Lower lobe of right lung (tissue), 2 donors: ENCODE results near the gene MAGIX. TPM values are rescaled to one million over a fixed set of nuclear protein-coding genes. Genes with fewer than 3 reads are reported as not detected.

Experiments used
- ATAC-seq, 2 donors: fragments of 200-7000 bp; cut with Tn5 transposase; one replicate each; pipeline ENCODE4 v1.9.1; 2020 to 2022; ENCODE audit warnings: mild to moderate bottlenecking in 2 of 2, moderate library complexity in 2 of 2
- DNase-seq: peaks from one replicate; pipeline ENCODE4 v3.0.0-alpha.2; 2020
- H3K27ac ChIP-seq: fragments of 200-600 bp; one replicate; pipeline ENCODE4 v1.8.0; 2022
- H3K27me3 ChIP-seq: fragments of 200-600 bp; one replicate; pipeline ENCODE4 v1.8.0; 2022; ENCODE audit warnings: low read depth
- H3K36me3 ChIP-seq: fragments of 200-600 bp; one replicate; pipeline ENCODE4 v1.8.0; 2022; ENCODE audit warnings: mild to moderate bottlenecking
- H3K4me1 ChIP-seq: fragments of 200-600 bp; one replicate; pipeline ENCODE4 v1.8.0; 2022
- H3K4me3 ChIP-seq: fragments of 200-600 bp; one replicate; pipeline ENCODE4 v1.8.0; 2022; ENCODE audit warnings: mild to moderate bottlenecking
- H3K9me3 ChIP-seq: fragments of 200-600 bp; one replicate; pipeline ENCODE4 v1.8.0; 2022
- intact Hi-C: fragments of 100-400 bp; cut with DNase I; formaldehyde crosslinking; loops from one replicate; pipeline ENCODE4 v1.11.0; 2022
- total RNA-seq: library from RNA; stranded (reverse); fragmentation: NEBNext Ultra II Directional; extraction: Animal tissue kit (Norgen Biotek cat#: 25700); gene quantifications from one replicate; pipeline ENCODE4 v1.2.1, GENCODE V29; 2021
- TF ChIP-seq, protein P1 (sequence below): fragments of 200-600 bp; IDR thresholded peaks from one replicate; pipeline ENCODE4 v1.8.0; 2022; ENCODE audit warnings: antibody characterized with exemption, mild to moderate bottlenecking
- donor health status: DM: no; HTN: yes; CAD: no; lungs with severe emphysema.

Gene MAGIX
- total RNA-seq, 1 donor from 2014 or later = 6.7 TPM

DNA sequence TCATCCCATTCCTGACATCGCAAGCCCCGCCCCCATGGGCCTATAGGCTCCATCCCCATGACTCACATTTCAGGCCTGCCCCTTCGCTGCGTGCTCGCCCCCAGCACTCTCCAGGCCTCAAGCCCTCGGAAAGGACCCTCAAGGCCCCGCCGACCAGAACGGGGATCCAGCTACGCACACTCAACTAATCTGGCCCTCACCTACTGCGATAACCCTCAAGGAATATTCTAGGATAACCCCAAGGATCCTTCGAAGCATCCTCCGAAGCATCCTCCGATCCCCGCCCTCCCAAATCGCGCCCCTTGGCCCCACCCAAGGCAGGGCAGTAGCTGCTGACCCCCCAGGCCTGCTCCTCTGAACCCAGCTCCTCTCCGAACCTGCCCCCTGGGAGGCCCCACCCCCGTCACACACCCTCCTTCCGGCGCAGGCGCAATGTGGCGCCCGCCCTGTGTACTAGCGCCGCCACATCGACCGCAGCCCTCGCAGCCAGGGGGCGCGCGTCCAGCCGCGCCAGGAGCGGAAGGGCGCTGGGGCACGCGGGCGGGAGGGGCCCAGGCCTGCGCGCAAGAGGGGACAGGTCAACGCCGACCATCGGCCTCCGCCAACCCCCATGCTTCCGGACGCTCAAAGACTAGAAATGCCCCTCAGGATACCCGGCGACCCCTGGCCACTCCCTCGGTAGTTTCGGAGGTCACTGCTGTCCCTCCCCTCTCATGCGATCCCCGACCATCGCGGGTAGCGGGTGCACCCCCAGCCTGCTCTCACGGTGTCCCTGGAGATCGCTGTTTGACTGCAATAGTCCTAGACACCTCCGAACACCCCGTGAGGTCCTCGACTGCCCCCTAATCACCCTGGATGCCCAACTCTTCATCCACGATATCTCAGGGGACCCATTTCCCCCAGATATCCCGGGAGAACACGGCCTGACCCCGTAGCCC lies 6.4 kb upstream of the MAGIX start:
- TF ChIP-seq, protein P1, sequence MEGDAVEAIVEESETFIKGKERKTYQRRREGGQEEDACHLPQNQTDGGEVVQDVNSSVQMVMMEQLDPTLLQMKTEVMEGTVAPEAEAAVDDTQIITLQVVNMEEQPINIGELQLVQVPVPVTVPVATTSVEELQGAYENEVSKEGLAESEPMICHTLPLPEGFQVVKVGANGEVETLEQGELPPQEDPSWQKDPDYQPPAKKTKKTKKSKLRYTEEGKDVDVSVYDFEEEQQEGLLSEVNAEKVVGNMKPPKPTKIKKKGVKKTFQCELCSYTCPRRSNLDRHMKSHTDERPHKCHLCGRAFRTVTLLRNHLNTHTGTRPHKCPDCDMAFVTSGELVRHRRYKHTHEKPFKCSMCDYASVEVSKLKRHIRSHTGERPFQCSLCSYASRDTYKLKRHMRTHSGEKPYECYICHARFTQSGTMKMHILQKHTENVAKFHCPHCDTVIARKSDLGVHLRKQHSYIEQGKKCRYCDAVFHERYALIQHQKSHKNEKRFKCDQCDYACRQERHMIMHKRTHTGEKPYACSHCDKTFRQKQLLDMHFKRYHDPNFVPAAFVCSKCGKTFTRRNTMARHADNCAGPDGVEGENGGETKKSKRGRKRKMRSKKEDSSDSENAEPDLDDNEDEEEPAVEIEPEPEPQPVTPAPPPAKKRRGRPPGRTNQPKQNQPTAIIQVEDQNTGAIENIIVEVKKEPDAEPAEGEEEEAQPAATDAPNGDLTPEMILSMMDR = peak; percentile 76
- Histone ChIP-seq H3K4me1 (peaks cover 5% of the 10 kb centered on the region), H3K9me3 (no peaks in the 10 kb centered on the region), H3K4me3 (peak overlapping the region; percentile 61), H3K36me3 (no peaks in the 10 kb centered on the region), H3K27ac (peak overlapping the region; percentile 93), H3K27me3 (no peaks in the 10 kb centered on the region)
- intact Hi-C loops = no loop called here
- peak; percentile 93 for DNase-seq
- ATAC-seq = peak; percentile 97 to 98

DNA sequence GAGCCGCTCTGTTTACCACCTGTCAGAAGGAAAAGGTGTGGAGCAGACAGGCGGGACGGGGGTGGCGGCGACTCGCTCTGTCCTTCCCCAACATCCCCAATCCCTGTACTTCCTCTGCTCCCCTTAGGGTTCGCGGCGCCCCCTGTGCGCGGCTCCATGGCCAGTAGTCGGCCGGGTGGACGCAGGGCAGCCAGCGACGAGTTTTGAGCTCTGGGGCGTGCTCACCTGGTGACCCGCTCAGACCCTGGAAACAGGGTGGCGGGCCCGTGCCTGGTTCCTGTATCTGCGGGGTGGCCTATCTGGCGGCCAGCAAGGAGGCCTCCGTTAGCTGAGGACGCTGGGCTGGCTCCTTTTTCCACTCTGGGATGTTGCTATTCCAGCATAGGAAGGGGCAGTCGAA lies 5.4 kb upstream of the MAGIX start:
- Histone ChIP-seq H3K9me3 (no peaks in the 10 kb centered on the region), H3K4me3 (no peak overlapping the region), H3K27me3 (no peaks in the 10 kb centered on the region), H3K36me3 (no peaks in the 10 kb centered on the region), H3K4me1 (peaks cover 5% of the 10 kb centered on the region), H3K27ac (no peak overlapping the region)
- ATAC-seq (no peak), DNase-seq (no peak)
- TF ChIP-seq, protein P1 = no peak
- intact Hi-C loops = no loop called here

DNA sequence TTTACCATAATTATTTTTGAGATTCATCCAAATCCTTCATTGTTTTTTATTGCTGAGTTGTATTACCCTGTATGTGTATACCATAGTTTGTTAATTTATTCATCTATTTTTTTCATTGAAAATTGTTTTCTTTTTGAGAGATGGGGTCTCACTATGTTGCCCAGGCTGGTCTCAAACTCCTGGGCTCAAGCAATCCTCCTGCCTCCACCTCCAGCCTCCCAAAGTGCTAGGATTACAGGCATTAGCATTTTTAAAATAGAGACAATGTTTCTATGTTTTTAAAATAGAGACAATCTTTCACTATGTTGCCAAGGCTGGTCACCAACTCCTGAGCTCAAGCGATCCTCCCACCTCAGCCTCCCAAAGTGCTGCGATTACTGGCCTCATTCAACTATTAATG lies 1.6 kb upstream of the MAGIX start:
- H3K4me1 ChIP-seq = peaks cover 7% of the 10 kb centered on the region
- TF ChIP-seq, protein P1 = no peak
- DNase-seq (no peak), ATAC-seq (no peak)
- H3K27me3 ChIP-seq = no peaks in the 10 kb centered on the region
- no peaks in the 10 kb centered on the region for H3K9me3 ChIP-seq
- H3K27ac ChIP-seq = no peak overlapping the region
- no peak overlapping the region for H3K4me3 ChIP-seq
- H3K36me3 ChIP-seq = no peaks in the 10 kb centered on the region
- intact Hi-C loops = no loop called here

DNA sequence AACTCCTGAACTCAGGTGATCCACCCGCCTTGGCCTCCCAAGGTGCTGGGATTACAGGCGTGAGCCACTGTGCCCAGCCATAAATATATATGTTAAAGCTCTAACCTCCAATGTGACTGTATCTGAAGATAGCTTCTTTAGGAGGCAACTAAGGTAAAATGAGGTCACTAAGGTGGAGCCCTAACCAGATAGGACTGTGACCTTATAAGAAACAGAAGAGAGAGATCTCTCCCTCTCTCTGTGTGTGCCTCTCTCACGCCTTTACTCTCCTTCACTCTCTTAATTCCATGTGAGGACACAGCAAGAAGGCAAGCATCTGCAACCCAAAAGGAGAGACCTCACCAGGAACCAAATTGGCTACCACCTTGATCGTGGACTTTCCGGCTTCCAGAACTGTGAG lies 926 bp upstream of the MAGIX start:
- Histone ChIP-seq H3K27ac (no peak overlapping the region), H3K9me3 (no peaks in the 10 kb centered on the region), H3K4me1 (peaks cover 7% of the 10 kb centered on the region), H3K36me3 (no peaks in the 10 kb centered on the region), H3K27me3 (no peaks in the 10 kb centered on the region), H3K4me3 (no peak overlapping the region)
- ATAC-seq = no peak
- TF ChIP-seq, protein P1 = no peak
- intact Hi-C loops = no loop called here
- DNase-seq = no peak

DNA sequence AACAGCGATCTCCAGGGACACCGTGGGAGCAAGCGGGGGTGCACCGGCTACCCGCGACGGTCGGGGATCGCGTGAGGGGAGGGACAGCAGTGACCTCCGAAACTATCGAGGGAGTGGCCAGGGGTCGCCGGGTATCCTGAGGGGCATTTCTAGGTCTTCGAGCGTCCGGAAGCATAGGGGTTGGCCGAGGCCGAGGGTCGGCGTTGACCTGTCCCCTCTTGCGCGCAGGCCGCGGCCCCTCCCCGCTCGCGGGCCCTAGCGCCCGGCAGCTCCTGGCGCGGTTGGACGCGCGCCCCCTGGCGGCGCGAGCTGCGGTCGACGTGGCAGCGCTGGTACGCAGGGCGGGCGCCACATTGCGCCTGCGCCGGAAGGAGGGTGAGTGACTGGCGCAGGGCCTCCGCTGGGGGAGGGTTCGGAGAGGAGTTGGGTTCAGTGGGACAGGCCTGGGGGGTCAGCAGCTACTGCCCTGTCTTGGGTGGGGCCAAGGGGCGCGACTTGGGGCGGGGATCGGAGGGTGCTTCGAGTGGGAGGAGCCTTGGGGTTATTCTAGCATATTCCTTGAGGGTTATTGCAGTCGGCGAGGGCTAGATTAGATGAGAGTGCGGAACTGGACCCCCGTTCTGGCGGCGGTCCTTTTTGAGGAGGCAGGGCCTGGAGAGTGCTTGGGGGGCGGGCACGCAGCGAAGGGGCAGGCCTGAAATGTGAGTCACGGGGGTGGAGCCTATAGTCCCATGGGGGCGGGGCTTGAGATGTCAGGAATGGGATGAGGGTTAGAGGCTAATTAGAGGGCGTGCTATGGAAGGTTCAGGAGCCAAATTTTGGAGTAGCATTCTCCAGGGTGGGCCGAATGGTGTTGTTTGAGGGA lies 1.2 kb downstream of the MAGIX start:
- Histone ChIP-seq H3K4me1 (peaks cover 19% of the 10 kb centered on the region), H3K4me3 (peak overlapping the region; percentile 51), H3K36me3 (no peaks in the 10 kb centered on the region), H3K27ac (peak overlapping the region; percentile 87), H3K9me3 (no peaks in the 10 kb centered on the region), H3K27me3 (no peaks in the 10 kb centered on the region)
- intact Hi-C loops = no loop called here
- TF ChIP-seq, protein P1 = peak; percentile 76
- ATAC-seq (peak; percentile 85 to 91), DNase-seq (peak; percentile 91)
